ENCODE results near the gene USP34. TPM values are rescaled to one million over a fixed set of nuclear protein-coding genes. Genes with fewer than 3 reads are reported as not detected.
"Not testable (repeated sequence)": the region's sequence is repeated elsewhere in the genome, so short reads cannot be mapped to it uniquely, and the experiment has no call there.

Gene USP34
- total RNA-seq, 1 experiment from 2014 or later, result 91.4 TPM

- POLR2A ChIA-PET, result not testable (repeated sequence)
These were observed 305.8 kb downstream of the USP34 start for GRCh38 chr2:61165082-61165481.

DNA sequence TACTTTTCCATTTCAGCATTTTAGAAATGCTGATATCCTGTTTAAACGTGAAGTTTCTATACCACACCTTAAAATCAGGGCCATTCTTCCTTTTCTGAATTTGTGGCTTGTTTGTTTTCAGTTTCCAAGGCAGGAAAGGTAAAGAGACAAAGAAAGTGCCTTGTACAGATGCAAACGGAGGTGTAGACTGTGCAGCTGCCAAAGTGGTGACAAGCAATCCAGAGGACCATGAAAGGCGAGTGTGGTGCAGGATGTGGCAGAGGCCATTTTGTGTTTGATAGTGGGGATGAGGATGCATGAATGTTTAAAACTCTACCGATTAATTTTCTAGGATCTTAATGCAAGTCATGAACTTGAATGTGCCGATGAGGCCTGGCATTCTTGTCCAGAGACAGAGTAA lies 308.2 kb downstream of the USP34 start:
- no peaks in the 10 kb centered on the region for H3K27me3 ChIP-seq (ENCODE audit: control insufficient read depth, insufficient read depth, low read length)
- no peaks in the 10 kb centered on the region for H3K4me1 ChIP-seq (ENCODE audit: control insufficient read depth, insufficient read depth, low read length)
- no peak overlapping the region for H3K4me3 ChIP-seq (ENCODE audit: low read depth in 2 of 2, low read length in 2 of 2)
- intact Hi-C loops (cut with micrococcal nuclease; ENCODE audit: unreplicated experiment) (no loop called here), in situ Hi-C loops (cut with HindIII; ENCODE audit: low pct_unique_long_range_greater_than_20kb, low sequenced_read_pairs) (no loop called here)
- DNase-seq (ENCODE audit: low read depth, low spot score) (no peak), ATAC-seq (no peak)
- H3K27ac ChIP-seq (ENCODE audit: low read length), result no peak overlapping the region
- CTCF ChIA-PET, result no interaction called here
- no peaks in the 10 kb centered on the region for H3K36me3 ChIP-seq (ENCODE audit: control insufficient read depth, insufficient read depth, low read length)
- H3K9me3 ChIP-seq (ENCODE audit: control insufficient read depth, insufficient read depth, low read depth, low read length), result no peaks in the 10 kb centered on the region
- POLR2A ChIA-PET, result no interaction called here
- no peak for TF ChIP-seq TCF7L2 (IDR thresholded peaks at IDR 0.05; ENCODE audit: low read depth, low read length)
- TF ChIP-seq REST (IDR thresholded peaks at IDR 0.05; ENCODE audit: insufficient read depth in 1 of 2, low read depth in 2 of 2, low read length in 1 of 2), result no peak
- no peak for TF ChIP-seq SIN3A (IDR thresholded peaks at IDR 0.05; ENCODE audit: borderline replicate concordance, insufficient read depth, low read depth, low read length)
- no peak for TF ChIP-seq CTCF (IDR thresholded peaks at IDR 0.05)
- TF ChIP-seq POLR2AphosphoS5 (IDR thresholded peaks at IDR 0.05; ENCODE audit: low read depth, low read length), result no peak
- BruUV-seq (replicated peaks), result no TSS peak

More at GRCh38 chr2:61165082-61165481, 305.8 kb downstream of the USP34 start:
- H3K9me3 ChIP-seq (ENCODE audit: control insufficient read depth, insufficient read depth, low read depth, low read length); H3K27me3 ChIP-seq (ENCODE audit: control insufficient read depth, insufficient read depth, low read length); in situ Hi-C loops (cut with HindIII; ENCODE audit: low pct_unique_long_range_greater_than_20kb, low sequenced_read_pairs); H3K27ac ChIP-seq (ENCODE audit: low read length); CTCF ChIA-PET; DNase-seq (ENCODE audit: low read depth, low spot score); H3K4me3 ChIP-seq (ENCODE audit: low read depth in 2 of 2, low read length in 2 of 2); intact Hi-C loops (cut with micrococcal nuclease; ENCODE audit: unreplicated experiment); H3K4me1 ChIP-seq (ENCODE audit: control insufficient read depth, insufficient read depth, low read length); BruUV-seq (replicated peaks); H3K36me3 ChIP-seq (ENCODE audit: control insufficient read depth, insufficient read depth, low read length); ATAC-seq: not testable (repeated sequence)

- ChIA-PET POLR2A (interaction anchor here (0.5 kb wide), 1 partner anchor 21 kb away, joined by 4 read pairs; no protein-coding TSS in a partner anchor), CTCF (no interaction called here)
- intact Hi-C loops (cut with micrococcal nuclease; ENCODE audit: unreplicated experiment), result no loop called here
- H3K27ac ChIP-seq (ENCODE audit: low read length), result no peak within 1 kb of the TSS
- no TSS peak for BruUV-seq (replicated peaks)
- no peaks in the 10 kb centered on the region for H3K4me1 ChIP-seq (ENCODE audit: control insufficient read depth, insufficient read depth, low read length)
- H3K36me3 ChIP-seq (ENCODE audit: control insufficient read depth, insufficient read depth, low read length), result no peaks in the 10 kb centered on the region
- in situ Hi-C loops (cut with HindIII; ENCODE audit: low pct_unique_long_range_greater_than_20kb, low sequenced_read_pairs), result no loop called here
- no peak for TF ChIP-seq POLR2AphosphoS5 (IDR thresholded peaks at IDR 0.05; ENCODE audit: low read depth, low read length)
- TF ChIP-seq SIN3A (IDR thresholded peaks at IDR 0.05; ENCODE audit: borderline replicate concordance, insufficient read depth, low read depth, low read length), result no peak
- TF ChIP-seq CTCF (IDR thresholded peaks at IDR 0.05), result no peak
- TF ChIP-seq TCF7L2 (IDR thresholded peaks at IDR 0.05; ENCODE audit: low read depth, low read length), result no peak
- no peak for TF ChIP-seq REST (IDR thresholded peaks at IDR 0.05; ENCODE audit: insufficient read depth in 1 of 2, low read depth in 2 of 2, low read length in 1 of 2)
- no peak for ATAC-seq
- no peaks in the 10 kb centered on the region for H3K9me3 ChIP-seq (ENCODE audit: control insufficient read depth, insufficient read depth, low read depth, low read length)
- H3K27me3 ChIP-seq (ENCODE audit: control insufficient read depth, insufficient read depth, low read length), result no peaks in the 10 kb centered on the region
- H3K4me3 ChIP-seq (ENCODE audit: low read depth in 2 of 2, low read length in 2 of 2), result no peak within 1 kb of the TSS
- no peak for DNase-seq (ENCODE audit: low read depth, low spot score)
These were observed 309.0 kb downstream of the USP34 start, which contains the start of gene C2orf74 for GRCh38 chr2:61161888-61162287. C2orf74 (plus strand) TSS chr2:61162188; CDS start chr2:61162515, 327 bp downstream.
